GM21825 (cell line): ENCODE results near the gene PDS5A.
"Not testable (repeated sequence)": the region's sequence is repeated elsewhere in the genome, so short reads cannot be mapped to it uniquely, and the experiment has no call there.

Source experiments
- ATAC-seq: cut with Tn5 transposase; IDR thresholded peaks from one replicate; pipeline ENCODE4 v1.9.1; 2021; ENCODE audit warnings: mild to moderate bottlenecking, moderate library complexity; ENCODE audit not compliant: unreplicated experiment

PDS5A gene

DNA sequence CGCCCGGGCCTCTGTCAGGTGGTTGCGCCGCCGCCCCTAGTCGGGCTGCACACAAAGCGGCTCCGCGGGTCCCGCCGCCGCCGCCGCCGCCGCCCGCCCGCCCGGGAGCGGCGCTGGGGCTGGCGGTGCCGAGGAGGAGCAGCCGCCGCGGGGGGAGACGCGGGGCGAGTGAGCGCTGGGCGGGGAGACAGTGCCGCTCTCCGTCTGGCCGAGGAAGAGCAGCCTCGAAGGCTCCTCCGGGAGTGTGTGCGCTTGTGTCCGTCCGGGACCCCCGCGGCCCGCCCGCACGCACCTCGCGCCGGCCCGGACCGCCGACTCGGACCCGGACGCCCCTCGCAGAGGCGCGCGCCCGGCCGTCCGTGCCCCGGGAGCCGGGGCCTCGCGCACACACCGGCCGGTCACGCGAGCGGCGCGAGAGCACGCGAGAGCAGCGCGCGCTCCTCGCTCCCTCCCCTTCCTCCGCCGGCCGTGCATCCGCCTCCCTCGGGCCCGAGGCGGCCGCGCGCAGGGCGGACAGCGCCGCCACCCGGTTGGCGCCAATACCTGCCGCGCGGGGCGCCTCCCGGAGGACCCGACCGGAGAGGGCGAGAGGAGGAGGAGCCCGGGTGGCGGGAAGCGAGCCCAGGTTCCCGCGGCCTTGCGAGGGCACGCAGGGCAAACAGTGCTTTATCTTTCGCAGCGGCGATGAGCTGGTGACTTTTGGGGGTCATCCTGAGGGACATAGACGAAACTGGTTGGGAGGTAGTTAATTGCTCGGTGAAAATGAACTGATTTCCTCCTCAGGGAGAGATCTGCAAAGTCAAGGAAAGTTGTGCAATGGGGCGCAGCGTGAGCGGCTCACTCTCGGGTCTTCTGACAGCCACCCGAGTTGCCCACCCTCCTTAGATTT, at the start of gene PDS5A:
Gene PDS5A, minus strand, starts transcription at position 423 of the 889 bp plus-strand sequence. CDS start 1,334 bp downstream, outside the sequence.
- peak; percentile 77 for ATAC-seq

- not testable (repeated sequence) for ATAC-seq
Measured at GRCh38 chr4:40024049-40024448, 46.3 kb upstream of the PDS5A start.

DNA sequence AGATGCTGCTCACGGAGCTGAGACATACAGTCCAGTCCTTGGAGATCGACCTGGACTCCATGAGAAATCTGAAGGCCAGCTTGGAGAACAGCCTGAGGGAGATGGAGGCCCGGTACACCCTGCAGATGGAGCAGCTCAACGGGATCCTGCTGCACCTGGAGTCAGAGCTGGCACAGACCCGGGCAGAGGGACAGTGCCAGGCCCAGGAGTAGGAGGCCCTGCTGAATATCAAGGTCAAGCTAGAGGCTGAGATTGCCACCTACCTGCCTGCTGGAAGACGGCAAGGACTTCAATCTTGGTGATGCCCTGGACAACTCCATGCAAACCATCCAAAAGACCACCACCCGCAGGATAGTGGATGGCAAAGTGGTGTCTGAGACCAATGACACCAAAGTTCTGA, 43.4 kb upstream of the PDS5A start:
- ATAC-seq: not testable (repeated sequence)

GRCh38 chr4:40020221-40020620, 42.5 kb upstream of the PDS5A start:
- no peak for ATAC-seq

- no peak for ATAC-seq
Measured at GRCh38 chr4:40016007-40016406, 38.3 kb upstream of the PDS5A start.

DNA sequence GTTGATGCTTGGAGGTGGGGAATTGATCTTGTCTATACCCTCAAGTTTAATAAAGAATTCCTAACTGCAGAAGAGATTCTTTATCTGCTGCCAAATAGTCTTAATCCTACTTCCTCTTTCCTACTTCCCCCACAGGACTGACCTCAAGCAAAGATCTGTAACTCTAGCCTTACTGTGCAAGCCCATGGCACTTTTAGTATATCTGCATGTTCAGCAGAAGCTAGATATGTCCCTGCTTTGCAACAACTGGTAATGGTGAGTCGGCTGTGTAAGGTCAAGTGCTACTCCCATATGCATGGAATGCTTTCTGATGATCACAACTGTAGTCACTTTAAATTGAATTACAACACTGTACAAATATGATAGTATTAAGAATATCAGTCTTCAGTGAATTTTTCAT, 26.3 kb upstream of the PDS5A start:
- ATAC-seq: no peak

- no peak for ATAC-seq
Measured at GRCh38 chr4:40000711-40001110, 23.0 kb upstream of the PDS5A start.

- no peak for ATAC-seq
Measured at GRCh38 chr4:39998659-39999345, 21.1 kb upstream of the PDS5A start.

DNA sequence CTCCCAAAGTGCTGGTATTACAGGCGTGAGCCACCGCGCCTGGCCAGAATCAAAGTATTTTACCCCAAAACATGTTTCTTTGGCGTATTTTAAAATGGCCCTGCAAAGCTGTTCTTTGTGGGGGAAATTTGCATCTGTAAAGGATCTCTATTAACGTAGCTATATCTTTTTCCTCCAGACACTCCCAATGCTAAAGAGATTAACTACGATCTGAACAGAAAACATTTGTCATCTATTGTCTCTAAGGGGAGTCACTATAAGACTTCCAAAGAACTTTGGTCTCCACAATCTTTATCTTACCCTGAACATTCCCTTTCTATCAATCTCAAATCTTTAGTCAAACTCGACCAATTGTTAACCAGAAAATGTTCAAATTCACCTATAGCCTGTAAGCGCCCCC, 19.1 kb upstream of the PDS5A start:
- ATAC-seq: no peak

GRCh38 chr4:39994406-39994805, 16.7 kb upstream of the PDS5A start:
- ATAC-seq: no peak

GRCh38 chr4:39989381-39989780, 11.7 kb upstream of the PDS5A start:
- ATAC-seq: not testable (repeated sequence)

- ATAC-seq: no peak
Measured at GRCh38 chr4:39987485-39987884, 9.8 kb upstream of the PDS5A start.

- ATAC-seq: no peak
Measured at GRCh38 chr4:39978904-39979303, 1.2 kb upstream of the PDS5A start.

DNA sequence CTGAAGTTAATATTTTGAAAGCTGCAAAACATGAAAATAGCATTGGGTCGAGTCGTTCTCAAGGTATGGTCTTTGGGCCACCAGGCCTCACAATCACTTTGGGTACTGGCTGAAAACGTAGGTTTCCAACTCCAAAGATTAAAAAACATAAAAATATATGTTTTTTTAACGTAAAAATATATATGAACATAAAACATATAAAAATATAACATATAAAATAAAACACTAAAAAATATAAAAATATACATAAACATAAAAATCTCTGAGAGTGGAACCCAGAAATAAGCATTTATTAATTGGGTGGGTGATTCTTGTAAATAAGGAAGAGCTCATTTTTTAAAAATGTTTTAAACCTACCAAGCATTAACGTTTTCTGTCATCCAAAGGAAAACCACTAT, 666 bp upstream of the PDS5A start:
- no peak for ATAC-seq

DNA sequence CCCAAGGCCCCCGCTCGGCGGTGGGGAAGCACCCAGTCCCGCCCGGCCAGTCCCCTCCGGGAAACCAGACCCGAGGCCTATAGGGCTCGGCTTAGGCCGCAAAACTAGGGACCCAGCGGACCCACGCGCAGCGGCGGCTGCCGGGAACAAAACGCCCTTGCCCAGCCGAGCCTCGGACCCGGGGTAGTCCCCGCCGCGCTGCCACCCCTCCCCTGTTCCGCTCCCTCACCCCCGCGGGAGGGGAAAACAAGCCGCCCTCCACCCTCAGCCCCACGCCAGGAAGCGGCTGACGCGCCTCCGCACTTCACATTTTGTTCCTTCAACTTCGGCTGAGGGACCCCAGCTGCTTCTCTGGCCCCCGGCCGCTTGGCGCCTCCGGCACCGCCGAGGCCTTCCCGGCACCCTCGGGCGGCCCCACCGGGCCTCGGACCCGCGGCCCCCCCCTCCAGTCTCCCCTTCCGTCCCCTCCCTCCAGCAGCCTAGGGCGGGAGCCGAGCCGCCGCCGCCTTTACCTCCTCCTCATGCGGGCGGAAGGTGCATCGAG, 694 bp downstream of the PDS5A start:
- ATAC-seq: peak; percentile 15

DNA sequence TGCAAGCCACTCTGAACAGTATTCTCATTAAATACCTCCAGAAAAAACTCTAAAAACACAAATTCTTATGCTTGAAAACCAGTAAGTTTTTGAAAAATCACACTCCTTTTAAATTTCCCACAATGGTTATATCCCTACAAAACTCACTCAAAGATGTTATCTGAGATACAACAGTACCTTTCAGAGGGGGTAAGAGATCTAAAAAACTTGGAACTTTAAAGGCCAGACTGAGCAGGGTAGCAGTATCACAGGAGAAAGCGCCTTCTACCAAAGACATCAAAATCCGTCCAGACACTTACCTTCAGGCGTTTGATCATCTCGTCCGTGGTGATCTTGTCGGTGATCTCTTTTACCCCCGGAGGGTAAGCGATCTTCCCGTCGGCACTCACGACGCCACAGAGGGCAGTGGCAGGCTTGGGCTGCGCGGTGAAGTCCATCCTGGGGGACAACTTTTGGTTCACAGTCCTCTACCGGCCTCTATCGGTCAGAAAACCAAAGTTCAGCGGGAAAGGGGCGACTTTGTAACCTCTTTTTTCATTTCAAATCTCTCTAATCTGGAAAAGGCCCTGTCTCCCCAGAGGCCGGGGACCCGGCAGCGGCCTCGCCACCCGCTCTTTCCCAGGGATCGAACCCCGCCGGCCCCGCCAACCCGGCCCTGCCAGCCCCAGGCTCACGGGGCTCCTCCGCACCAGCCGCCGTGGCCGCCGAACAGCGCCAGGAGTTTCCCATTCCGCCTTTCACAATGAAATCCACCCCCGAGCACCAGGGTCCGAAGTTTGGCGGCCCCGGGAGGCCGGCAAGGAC, 1.4 kb downstream of the PDS5A start:
- peak; percentile 33 for ATAC-seq

- ATAC-seq: no peak
Measured at GRCh38 chr4:39975488-39976089, 2.1 kb downstream of the PDS5A start.

DNA sequence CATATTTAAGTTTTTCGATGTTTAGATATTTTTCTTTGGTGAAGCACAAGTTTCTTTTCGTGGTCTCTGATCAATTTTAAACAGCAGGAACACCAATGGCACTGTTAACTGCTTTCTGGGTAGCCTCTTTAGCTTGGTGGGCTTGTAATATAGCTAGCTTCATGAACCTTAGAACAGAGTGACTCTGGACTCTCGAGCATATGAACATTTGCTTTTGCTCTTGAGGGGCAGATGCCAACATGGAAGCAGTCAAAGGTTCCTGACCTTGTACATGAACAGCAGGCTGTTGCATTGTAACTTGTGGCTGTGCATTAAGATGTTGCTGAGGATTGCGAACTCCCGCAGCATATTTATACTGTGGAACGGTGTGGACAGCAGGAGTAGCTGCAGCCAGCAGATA, 4.7 kb downstream of the PDS5A start:
- not testable (repeated sequence) for ATAC-seq

DNA sequence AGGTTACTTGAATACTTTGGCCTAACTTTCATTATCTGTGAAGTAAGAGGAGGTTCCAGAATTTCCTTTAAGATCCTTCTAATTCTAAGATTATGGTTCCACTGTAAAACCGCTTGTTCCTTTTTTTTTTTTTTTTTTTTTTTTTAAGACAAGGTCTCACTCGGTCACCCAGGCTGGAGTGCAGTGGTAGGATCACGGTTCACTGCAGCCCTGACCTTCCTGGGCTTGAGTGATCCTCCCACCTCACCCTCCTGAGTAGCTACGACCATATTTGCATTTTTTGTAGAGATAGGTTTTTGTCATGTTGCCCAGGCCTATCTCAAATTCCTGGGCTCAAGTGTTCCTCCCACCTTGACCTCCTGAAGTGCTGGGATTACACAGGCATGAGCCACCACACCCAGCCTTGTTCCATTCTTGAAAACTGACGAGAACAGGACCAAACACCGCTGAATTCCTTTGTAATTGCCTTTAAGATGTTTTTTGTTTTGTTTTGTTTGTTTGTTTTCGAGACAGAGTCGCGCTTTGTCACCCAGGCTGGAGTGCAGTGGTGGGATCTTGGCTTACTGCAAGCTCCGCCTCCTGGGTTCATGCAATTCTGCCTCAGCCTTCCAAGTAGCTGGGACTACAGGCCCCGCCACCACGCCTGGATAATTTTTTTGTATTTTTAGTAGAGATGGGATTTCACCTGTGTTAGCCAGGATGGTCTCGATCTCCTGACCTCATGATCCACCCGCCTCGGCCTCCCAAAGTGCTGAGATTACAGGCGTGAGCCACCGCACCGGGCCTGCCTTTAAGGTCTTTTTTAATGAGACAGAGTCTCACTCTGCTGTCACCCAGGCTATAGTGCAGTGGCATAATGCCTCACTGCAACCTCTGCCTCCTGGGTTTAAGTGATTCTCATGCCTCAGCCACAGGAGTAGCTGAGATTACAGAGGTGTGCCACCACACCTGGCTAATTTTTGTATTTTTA, 6.8 kb downstream of the PDS5A start:
- ATAC-seq: peak; percentile 62
